Natural killer cell treated with Interleukin-12 subunit alpha and Interleukin-12 subunit beta and Interleukin-15 and Interleukin-18, amount 100 ng/mL, for 72 hours (primary cell): ENCODE results near the gene ALG3. TPM values are rescaled to one million over a fixed set of nuclear protein-coding genes. Genes with fewer than 3 reads are reported as not detected.

Source experiments
- ATAC-seq, 2 donors: fragments of 150-1000 bp; cut with Tn5 transposase in 1 of 2; sonication (Bioruptor Pico), chemical (Tn5 transposase) in 1 of 2; 2 replicates each; pipeline ENCODE4 v1.10.0; 2021
- DNase-seq: peaks from one replicate; pipeline ENCODE4 v3.0.0; 2022; ENCODE audit warnings: low spot score
- H3K27ac Mint-ChIP-seq, 2 donors: 1 replicate in 1 of 2; 2 replicates in 1 of 2; pipeline ENCODE4 v1.8.0; 2022; ENCODE audit warnings: mixed read lengths in 2 of 2, mild to moderate bottlenecking in 1 of 2, moderate library complexity in 1 of 2
- H3K27me3 Mint-ChIP-seq, 2 donors: 1 replicate in 1 of 2; 2 replicates in 1 of 2; pipeline ENCODE4 v1.8.0; 2022; ENCODE audit warnings: mixed read lengths in 2 of 2
- H3K36me3 Mint-ChIP-seq: one replicate; pipeline ENCODE4 v1.8.0; 2022; ENCODE audit warnings: mixed read lengths
- H3K4me1 Mint-ChIP-seq, 2 donors: 1 replicate in 1 of 2; 2 replicates in 1 of 2; pipeline ENCODE4 v1.8.0; 2022; ENCODE audit warnings: low read depth in 2 of 2, mixed read lengths in 2 of 2, mild to moderate bottlenecking in 1 of 2
- H3K4me3 Mint-ChIP-seq: one replicate; pipeline ENCODE4 v1.8.0; 2022; ENCODE audit warnings: mixed read lengths
- H3K9me3 Mint-ChIP-seq: 2 replicates; pipeline ENCODE4 v1.8.0; 2022; ENCODE audit warnings: mixed read lengths
- total RNA-seq, 2 donors: library from RNA; stranded (reverse); gene quantifications; one replicate each; pipeline ENCODE4 v1.2.3, GENCODE V29; 2022

The ALG3 gene
- total RNA-seq, 2 donors from 2014 or later: 52.2 to 80.2 TPM

- Mint-ChIP-seq H3K9me3 (no peaks in the 10 kb centered on the region), H3K36me3 (no peaks in the 10 kb centered on the region), H3K27ac (no peak overlapping the region), H3K27me3 (peaks cover 13 to 18% of the 10 kb centered on the region in 2 donors), H3K4me1 (no peaks in the 10 kb centered on the region), H3K4me3 (no peak overlapping the region)
- ATAC-seq: no peak
- DNase-seq: no peak
These were observed 29.9 kb downstream of the ALG3 start for GRCh38 chr3:184218814-184219213.

- Mint-ChIP-seq H3K27me3 (peaks cover 12 to 18% of the 10 kb centered on the region in 2 donors), H3K4me1 (no peaks in the 10 kb centered on the region), H3K36me3 (no peaks in the 10 kb centered on the region), H3K9me3 (no peaks in the 10 kb centered on the region), H3K4me3 (no peak overlapping the region), H3K27ac (no peak overlapping the region)
- no peak for DNase-seq
- ATAC-seq: no peak
These were observed 37.0 kb downstream of the ALG3 start for GRCh38 chr3:184211718-184212117.

GRCh38 chr3:184211297-184211696, 37.5 kb downstream of the ALG3 start:
- H3K27me3 Mint-ChIP-seq: peaks cover 16 to 23% of the 10 kb centered on the region in 2 donors
- no peaks in the 10 kb centered on the region for H3K36me3 Mint-ChIP-seq
- no peaks in the 10 kb centered on the region for H3K9me3 Mint-ChIP-seq
- ATAC-seq (no peak), DNase-seq (no peak)
- H3K27ac Mint-ChIP-seq: no peak overlapping the region
- H3K4me3 Mint-ChIP-seq: no peak overlapping the region
- no peaks in the 10 kb centered on the region for H3K4me1 Mint-ChIP-seq

GRCh38 chr3:184209146-184209923, 39.4 kb downstream of the ALG3 start:
- H3K27ac Mint-ChIP-seq: no peak overlapping the region
- ATAC-seq (no peak), DNase-seq (no peak)
- H3K4me1 Mint-ChIP-seq: no peaks in the 10 kb centered on the region
- no peaks in the 10 kb centered on the region for H3K36me3 Mint-ChIP-seq
- peaks cover 20 to 26% of the 10 kb centered on the region in 2 donors for H3K27me3 Mint-ChIP-seq
- no peaks in the 10 kb centered on the region for H3K9me3 Mint-ChIP-seq
- H3K4me3 Mint-ChIP-seq: no peak overlapping the region

- Mint-ChIP-seq H3K36me3 (no peaks in the 10 kb centered on the region), H3K4me1 (no peaks in the 10 kb centered on the region), H3K27ac (no peak overlapping the region), H3K27me3 (peaks cover 15 to 20% of the 10 kb centered on the region in 2 donors), H3K9me3 (no peaks in the 10 kb centered on the region), H3K4me3 (no peak overlapping the region)
- DNase-seq: no peak
- peak in 1 of 2 donors; percentile 50 for ATAC-seq
These were observed 45.2 kb downstream of the ALG3 start for GRCh38 chr3:184203526-184203925.

- H3K27ac Mint-ChIP-seq: no peak overlapping the region
- no peaks in the 10 kb centered on the region for H3K4me1 Mint-ChIP-seq
- no peak for ATAC-seq
- no peaks in the 10 kb centered on the region for H3K9me3 Mint-ChIP-seq
- H3K4me3 Mint-ChIP-seq: no peak overlapping the region
- DNase-seq: no peak
- H3K27me3 Mint-ChIP-seq: peaks cover 4 to 6% of the 10 kb centered on the region in 2 donors
- H3K36me3 Mint-ChIP-seq: no peaks in the 10 kb centered on the region
These were observed 47.9 kb downstream of the ALG3 start for GRCh38 chr3:184200825-184201224.

- Mint-ChIP-seq H3K27me3 (no peaks in the 10 kb centered on the region), H3K27ac (no peak overlapping the region), H3K4me1 (no peaks in the 10 kb centered on the region), H3K36me3 (peaks cover 8% of the 10 kb centered on the region), H3K4me3 (no peak overlapping the region), H3K9me3 (no peaks in the 10 kb centered on the region)
- DNase-seq (no peak), ATAC-seq (peak in 1 of 2 donors; percentile 12)
These were observed 50.3 kb downstream of the ALG3 start for GRCh38 chr3:184198509-184198908.

- peaks cover 13% of the 10 kb centered on the region for H3K36me3 Mint-ChIP-seq
- H3K4me3 Mint-ChIP-seq: no peak overlapping the region
- no peaks in the 10 kb centered on the region for H3K27me3 Mint-ChIP-seq
- H3K9me3 Mint-ChIP-seq: no peaks in the 10 kb centered on the region
- no peak for DNase-seq
- ATAC-seq: no peak
- H3K4me1 Mint-ChIP-seq: peaks cover 0 to 3% of the 10 kb centered on the region in 2 donors
- H3K27ac Mint-ChIP-seq: no peak overlapping the region
These were observed 52.2 kb downstream of the ALG3 start for GRCh38 chr3:184196536-184196935.

GRCh38 chr3:184193991-184194539, 54.7 kb downstream of the ALG3 start:
- Mint-ChIP-seq H3K9me3 (no peaks in the 10 kb centered on the region), H3K27me3 (no peaks in the 10 kb centered on the region), H3K36me3 (peaks cover 22% of the 10 kb centered on the region), H3K27ac (no peak overlapping the region), H3K4me3 (no peak overlapping the region), H3K4me1 (peaks cover 5 to 8% of the 10 kb centered on the region in 2 donors)
- DNase-seq (no peak), ATAC-seq (no peak)

- Mint-ChIP-seq H3K36me3 (peaks cover 25% of the 10 kb centered on the region), H3K4me3 (no peak overlapping the region)
These were observed 55.9 kb downstream of the ALG3 start for GRCh38 chr3:184192889-184193288.

More at GRCh38 chr3:184192889-184193288, 55.9 kb downstream of the ALG3 start:
- H3K27ac Mint-ChIP-seq: no peak overlapping the region
- no peaks in the 10 kb centered on the region for H3K27me3 Mint-ChIP-seq
- H3K9me3 Mint-ChIP-seq: no peaks in the 10 kb centered on the region
- H3K4me1 Mint-ChIP-seq: peaks cover 15 to 19% of the 10 kb centered on the region in 2 donors
- DNase-seq (no peak), ATAC-seq (no peak)

Other genes with a start within 250 kb of the ALG3 start
- 10 to 100 TPM; 16.3 to 33.6 TPM for gene ABCC5, start 231.1 kb downstream of the ALG3 start, total RNA-seq
- not detected for gene HTR3D, start 217.2 kb downstream of the ALG3 start, total RNA-seq
- not detected for gene HTR3C, start 195.9 kb downstream of the ALG3 start, total RNA-seq
- not detected for gene HTR3E, start 151.9 kb downstream of the ALG3 start, total RNA-seq
- 10 to 100 TPM; 63.0 to 91.9 TPM for gene EIF2B5, start 113.6 kb downstream of the ALG3 start, total RNA-seq
- gene DVL3, start 93.6 kb downstream of the ALG3 start, total RNA-seq: 10 to 100 TPM; 52.3 to 60.3 TPM
- 100 to 1,000 TPM; 190 to 242 TPM for gene AP2M1, start 74.1 kb downstream of the ALG3 start, total RNA-seq
- 100 to 1,000 TPM; 102 to 144 TPM for gene ABCF3, start 62.8 kb downstream of the ALG3 start, total RNA-seq
- not detected for gene VWA5B2, start 19.4 kb downstream of the ALG3 start, total RNA-seq
- gene EEF1AKMT4, start 710 bp upstream of the ALG3 start, total RNA-seq: 10 to 100 TPM; 11.9 to 16.8 TPM
- 1 to 10 TPM in 1 of 2 donors, under 1 TPM in 1; 0.53 to 1.2 TPM for gene CAMK2N2, start 12.6 kb upstream of the ALG3 start, total RNA-seq
- not detected for gene ECE2, start 27.1 kb upstream of the ALG3 start, total RNA-seq
- 100 to 1,000 TPM; 285 to 328 TPM for gene PSMD2, start 50.3 kb upstream of the ALG3 start, total RNA-seq
- 100 to 1,000 TPM; 535 to 855 TPM for gene EIF4G1, start 65.6 kb upstream of the ALG3 start, total RNA-seq
- gene FAM131A, start 88.6 kb upstream of the ALG3 start, total RNA-seq: 1 to 10 TPM; 3.2 to 5.8 TPM
- gene CLCN2, start 112.6 kb upstream of the ALG3 start, total RNA-seq: 10 to 100 TPM in 1 of 2 donors, 1 to 10 TPM in 1; 6.5 to 10.5 TPM
- gene POLR2H, start 112.7 kb upstream of the ALG3 start, total RNA-seq: 100 to 1,000 TPM; 111 to 142 TPM
- gene THPO, start 129.2 kb upstream of the ALG3 start, total RNA-seq: not detected
- not detected for gene CHRD, start 131.1 kb upstream of the ALG3 start, total RNA-seq